Nephron progenitor cell (in vitro differentiated cells): Measurements from ENCODE around the gene GRIK1.
A peak's percentile ranks its signal among the peaks of the same experiment; 100 is the strongest.

Source experiments
- DNase-seq: peaks from one replicate; pipeline ENCODE4 v3.0.0; 2021
- H3K27ac Mint-ChIP-seq: 2 replicates; pipeline ENCODE4 v1.8.0; 2021; ENCODE audit warnings: mild to moderate bottlenecking, moderate library complexity, mixed read lengths
- H3K27me3 Mint-ChIP-seq: 2 replicates; pipeline ENCODE4 v1.8.0; 2021; ENCODE audit warnings: mild to moderate bottlenecking, low read depth, mixed read lengths; ENCODE audit not compliant: poor library complexity
- H3K36me3 Mint-ChIP-seq: 2 replicates; pipeline ENCODE4 v1.8.0; 2021; ENCODE audit warnings: low read depth, mixed read lengths
- H3K4me1 Mint-ChIP-seq: 2 replicates; pipeline ENCODE4 v1.8.0; 2021; ENCODE audit warnings: mixed read lengths
- H3K4me3 Mint-ChIP-seq: 2 replicates; pipeline ENCODE4 v1.8.0; 2021; ENCODE audit warnings: mild to moderate bottlenecking, moderate library complexity, mixed read lengths
- H3K9me3 Mint-ChIP-seq: 2 replicates; pipeline ENCODE4 v1.8.0; 2021; ENCODE audit warnings: mild to moderate bottlenecking, moderate library complexity, mixed read lengths
- TF ChIP-seq, protein P1 (sequence below): fragments of 200-600 bp; sonication (generic); IDR thresholded peaks from 2 replicates; pipeline ENCODE4 v1.5.0; 2021; ENCODE audit warnings: antibody characterized with exemption

Gene GRIK1

DNA sequence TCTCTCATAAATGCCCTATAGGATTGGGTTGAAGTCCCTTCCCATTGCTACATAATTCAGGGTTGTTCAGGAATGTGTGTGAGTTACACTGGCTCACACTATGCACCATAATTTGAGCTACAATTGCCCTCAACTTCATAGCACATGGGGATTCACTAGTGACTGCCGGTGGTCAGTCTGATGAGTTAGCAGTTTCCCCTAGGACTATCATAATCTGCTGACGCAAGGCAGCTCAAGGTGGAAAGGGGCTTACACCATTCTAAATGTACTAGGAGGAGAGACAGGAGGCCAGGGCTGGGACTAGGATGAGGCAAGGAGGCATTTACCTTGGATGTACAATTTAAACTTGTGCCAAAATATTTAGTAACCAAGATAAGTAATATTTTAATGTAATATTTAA lies 224.7 kb downstream of the GRIK1 start:
- peaks cover 6% of the 10 kb centered on the region for H3K36me3 Mint-ChIP-seq
- H3K4me3 Mint-ChIP-seq: no peak overlapping the region
- no peak for DNase-seq
- TF ChIP-seq, protein P1, sequence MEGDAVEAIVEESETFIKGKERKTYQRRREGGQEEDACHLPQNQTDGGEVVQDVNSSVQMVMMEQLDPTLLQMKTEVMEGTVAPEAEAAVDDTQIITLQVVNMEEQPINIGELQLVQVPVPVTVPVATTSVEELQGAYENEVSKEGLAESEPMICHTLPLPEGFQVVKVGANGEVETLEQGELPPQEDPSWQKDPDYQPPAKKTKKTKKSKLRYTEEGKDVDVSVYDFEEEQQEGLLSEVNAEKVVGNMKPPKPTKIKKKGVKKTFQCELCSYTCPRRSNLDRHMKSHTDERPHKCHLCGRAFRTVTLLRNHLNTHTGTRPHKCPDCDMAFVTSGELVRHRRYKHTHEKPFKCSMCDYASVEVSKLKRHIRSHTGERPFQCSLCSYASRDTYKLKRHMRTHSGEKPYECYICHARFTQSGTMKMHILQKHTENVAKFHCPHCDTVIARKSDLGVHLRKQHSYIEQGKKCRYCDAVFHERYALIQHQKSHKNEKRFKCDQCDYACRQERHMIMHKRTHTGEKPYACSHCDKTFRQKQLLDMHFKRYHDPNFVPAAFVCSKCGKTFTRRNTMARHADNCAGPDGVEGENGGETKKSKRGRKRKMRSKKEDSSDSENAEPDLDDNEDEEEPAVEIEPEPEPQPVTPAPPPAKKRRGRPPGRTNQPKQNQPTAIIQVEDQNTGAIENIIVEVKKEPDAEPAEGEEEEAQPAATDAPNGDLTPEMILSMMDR: no peak
- H3K4me1 Mint-ChIP-seq: no peaks in the 10 kb centered on the region
- H3K27ac Mint-ChIP-seq: no peak overlapping the region
- H3K27me3 Mint-ChIP-seq: no peaks in the 10 kb centered on the region
- H3K9me3 Mint-ChIP-seq: peaks cover 7% of the 10 kb centered on the region

GRCh38 chr21:29712818-29713217 lies 227.0 kb downstream of the GRIK1 start:
- TF ChIP-seq, protein P1: no peak
- H3K27ac Mint-ChIP-seq: no peak overlapping the region
- no peak for DNase-seq

GRCh38 chr21:29711236-29711635 lies 228.6 kb downstream of the GRIK1 start:
- H3K9me3 Mint-ChIP-seq: peaks cover 4% of the 10 kb centered on the region
- H3K27me3 Mint-ChIP-seq: no peaks in the 10 kb centered on the region
- no peak overlapping the region for H3K4me3 Mint-ChIP-seq
- TF ChIP-seq, protein P1: no peak
- H3K27ac Mint-ChIP-seq: no peak overlapping the region
- H3K4me1 Mint-ChIP-seq: no peaks in the 10 kb centered on the region
- no peak for DNase-seq
- peaks cover 3% of the 10 kb centered on the region for H3K36me3 Mint-ChIP-seq

More at GRCh38 chr21:29712818-29713217, 227.0 kb downstream of the GRIK1 start:
- no peak overlapping the region for H3K4me3 Mint-ChIP-seq
- H3K27me3 Mint-ChIP-seq: no peaks in the 10 kb centered on the region
- H3K36me3 Mint-ChIP-seq: peaks cover 6% of the 10 kb centered on the region
- peaks cover 7% of the 10 kb centered on the region for H3K9me3 Mint-ChIP-seq
- H3K4me1 Mint-ChIP-seq: no peaks in the 10 kb centered on the region

- H3K9me3 Mint-ChIP-seq: no peaks in the 10 kb centered on the region
- no peak overlapping the region for H3K4me3 Mint-ChIP-seq
- H3K27ac Mint-ChIP-seq: peak overlapping the region; percentile 53
- DNase-seq: no peak
- TF ChIP-seq, protein P1: no peak
- H3K27me3 Mint-ChIP-seq: no peaks in the 10 kb centered on the region
- H3K4me1 Mint-ChIP-seq: no peaks in the 10 kb centered on the region
- no peaks in the 10 kb centered on the region for H3K36me3 Mint-ChIP-seq
Observed at GRCh38 chr21:29710498-29710897, 229.3 kb downstream of the GRIK1 start.

DNA sequence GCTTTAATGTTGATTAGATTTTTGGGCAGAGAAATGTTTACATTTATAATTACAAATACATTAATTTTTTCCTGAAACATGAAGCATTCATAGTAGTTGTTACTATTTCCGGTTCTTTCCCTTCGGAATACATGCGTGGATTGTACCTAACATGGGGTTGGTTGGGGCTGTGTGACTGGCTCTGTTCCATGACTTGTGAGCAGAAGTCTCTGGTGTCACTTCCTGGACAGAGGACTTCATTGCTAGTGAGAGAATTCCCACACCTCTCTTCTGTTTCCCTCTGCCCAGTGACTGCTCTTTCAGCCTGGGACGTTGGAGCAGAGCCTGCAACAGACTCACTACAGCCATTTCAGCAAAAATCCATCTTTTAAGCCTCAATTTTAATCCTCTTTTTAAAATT lies 231.4 kb downstream of the GRIK1 start:
- H3K27ac Mint-ChIP-seq: no peak overlapping the region
- H3K27me3 Mint-ChIP-seq: no peaks in the 10 kb centered on the region
- H3K36me3 Mint-ChIP-seq: no peaks in the 10 kb centered on the region
- no peak for DNase-seq
- no peaks in the 10 kb centered on the region for H3K4me1 Mint-ChIP-seq
- no peak overlapping the region for H3K4me3 Mint-ChIP-seq
- TF ChIP-seq, protein P1: no peak
- H3K9me3 Mint-ChIP-seq: no peaks in the 10 kb centered on the region

GRCh38 chr21:29704719-29705118 lies 235.1 kb downstream of the GRIK1 start:
- TF ChIP-seq, protein P1: no peak
- H3K36me3 Mint-ChIP-seq: no peaks in the 10 kb centered on the region

More at GRCh38 chr21:29704719-29705118, 235.1 kb downstream of the GRIK1 start:
- no peak for DNase-seq
- no peaks in the 10 kb centered on the region for H3K27me3 Mint-ChIP-seq
- no peaks in the 10 kb centered on the region for H3K4me1 Mint-ChIP-seq
- H3K27ac Mint-ChIP-seq: no peak overlapping the region
- no peak overlapping the region for H3K4me3 Mint-ChIP-seq
- H3K9me3 Mint-ChIP-seq: peaks cover 4% of the 10 kb centered on the region
